GM12878 (cell line): ENCODE results near the gene STXBP5. TPM values are rescaled to one million over a fixed set of nuclear protein-coding genes. Genes with fewer than 3 reads are reported as not detected.

ENCODE experiments used
- ATAC-seq: fragments of 200-7000 bp; cut with Tn5 transposase; 3 replicates; pipeline ENCODE4 v1.9.1; 2020; ENCODE audit warnings: mild to moderate bottlenecking, moderate library complexity
- BruUV-seq: library from RNA; stranded (reverse); fragments of 400-500 nt; replicated peaks from 2 replicates; lab custom pipeline; 2021; lab: Mats Ljungman, UMichigan
- CTCF ChIA-PET: fragments of 300-600 bp; sonication (Branson Sonifier 250); formaldehyde crosslinking; extraction: SDS; loops from one replicate; lab custom pipeline; 2021; ENCODE audit warnings: inconsistent platforms; lab: Yijun Ruan, JAX
- POLR2A ChIA-PET: fragments of 350-600 bp; formaldehyde crosslinking; extraction: SDS; loops from one replicate; lab custom pipeline; 2021; ENCODE audit warnings: inconsistent platforms; lab: Charles Lee
- RAD21 ChIA-PET: fragments of 300-600 bp; sonication (Branson Sonifier 250); formaldehyde crosslinking; loops from one replicate; lab custom pipeline; 2023; ENCODE audit warnings: antibody characterized with exemption; ENCODE audit not compliant: unreplicated experiment; lab: Charles Lee
- SMC1A ChIA-PET: fragments of 300-600 bp; sonication (Branson Sonifier 250); formaldehyde crosslinking; loops from one replicate; lab custom pipeline; 2023; ENCODE audit not compliant: unreplicated experiment, uncharacterized antibody; lab: Charles Lee
- DNase-seq: peaks from one replicate; pipeline ENCODE4 v3.0.0-alpha.2; 2011; ENCODE audit warnings: low read depth, low spot score
- FAIRE-seq: peaks from 3 replicates; lab custom pipeline; 2011; peaks lifted over from hg19 to GRCh38; lab: Jason Lieb, UNC
- H2AFZ ChIP-seq: 2 replicates; pipeline ENCODE4 v1.6.0; 2011; ENCODE audit warnings: low read depth, low read length, control low read depth; ENCODE audit not compliant: control insufficient read depth
- H3K27ac ChIP-seq: 2 replicates; pipeline ENCODE4 v1.5.1; 2011; ENCODE audit warnings: control low read depth; ENCODE audit not compliant: control insufficient read depth, insufficient read depth
- H3K27me3 ChIP-seq, 2 experiments: replicated peaks in 1 of 2; 2 replicates each; pipeline versions ENCODE4 v1.6.0 to v1.6.1; 2011; ENCODE audit warnings: low read length in 1 of 2; ENCODE audit not compliant: control insufficient read depth in 2 of 2, insufficient read depth in 2 of 2
- H3K36me3 ChIP-seq, 2 experiments: 2 replicates each; pipeline ENCODE4 v1.5.1; 2011; ENCODE audit warnings: low read length in 1 of 2; ENCODE audit not compliant: control insufficient read depth in 2 of 2, insufficient read depth in 2 of 2
- H3K4me1 ChIP-seq: 2 replicates; pipeline ENCODE4 v1.6.1; 2011; ENCODE audit warnings: mild to moderate bottlenecking, low read length, moderate library complexity, mixed read lengths; ENCODE audit not compliant: control insufficient read depth, insufficient read depth
- H3K4me2 ChIP-seq: 2 replicates; pipeline ENCODE4 v1.6.0; 2011; ENCODE audit warnings: control low read depth; ENCODE audit not compliant: control insufficient read depth, insufficient read depth
- H3K4me3 ChIP-seq: fragments of 200-600 bp; sonication (generic); 2 replicates; pipeline ENCODE4 v1.5.1; 2016
- H3K79me2 ChIP-seq: 2 replicates; pipeline ENCODE4 v1.6.0; 2011; ENCODE audit warnings: low read length; ENCODE audit not compliant: control insufficient read depth, insufficient read depth
- H3K9ac ChIP-seq: 2 replicates; pipeline ENCODE4 v1.8.0; 2011; ENCODE audit warnings: low read length, control low read depth, mixed read lengths; ENCODE audit not compliant: control insufficient read depth, insufficient read depth
- H3K9me3 ChIP-seq: replicated peaks from 3 replicates; pipeline ENCODE4 v1.5.1; 2011; ENCODE audit warnings: mild to moderate bottlenecking, low read length; ENCODE audit not compliant: control insufficient read depth, insufficient read depth
- H4K20me1 ChIP-seq: 2 replicates; pipeline ENCODE4 v1.6.0; 2011; ENCODE audit not compliant: control insufficient read depth, insufficient read depth
- BCLAF1 ChIP-seq: fragments of 450-650 bp; IDR thresholded peaks from 2 replicates; pipeline ENCODE4 v1.6.1; 2017; ENCODE audit warnings: antibody characterized with exemption, mild to moderate bottlenecking, moderate library complexity
- CREB1 ChIP-seq: IDR thresholded peaks from 2 replicates; pipeline ENCODE4 v1.6.1; 2012; ENCODE audit warnings: low read depth, mild to moderate bottlenecking, inconsistent platforms
- FOXK2 ChIP-seq: fragments of 450-650 bp; IDR thresholded peaks from 2 replicates; pipeline ENCODE4 v1.6.1; 2017; ENCODE audit warnings: mild to moderate bottlenecking, moderate library complexity
- IKZF1 ChIP-seq: fragments of 450-650 bp; conservative IDR thresholded peaks from 2 replicates; pipeline ENCODE4 v1.6.1; 2017; ENCODE audit warnings: antibody characterized with exemption, mild to moderate bottlenecking
- NBN ChIP-seq: fragments of 450-650 bp; IDR thresholded peaks from 2 replicates; pipeline ENCODE4 v1.6.1; 2016
- PML ChIP-seq: IDR thresholded peaks from 2 replicates; pipeline ENCODE4 v1.6.1; 2012; ENCODE audit warnings: low read length, inconsistent platforms
- RCOR1 ChIP-seq: conservative IDR thresholded peaks from 2 replicates; pipeline ENCODE4 v1.6.1; 2012; ENCODE audit warnings: low read depth, low read length, improper control_type of control experiment
- RFX5 ChIP-seq: IDR thresholded peaks from 2 replicates; pipeline ENCODE4 v1.6.1; 2011; ENCODE audit warnings: low read depth, low read length, improper control_type of control experiment
- SUZ12 ChIP-seq: fragments of 200-600 bp; sonication (generic); IDR thresholded peaks from one replicate; pipeline ENCODE4 v1.6.1; 2018; ENCODE audit warnings: antibody characterized with exemption, mild to moderate bottlenecking; ENCODE audit not compliant: unreplicated experiment
- YBX1 ChIP-seq: fragments of 450-650 bp; IDR thresholded peaks from 2 replicates; pipeline ENCODE4 v1.6.1; 2016; ENCODE audit warnings: antibody characterized with exemption
- ZNF217 ChIP-seq: fragments of 450-650 bp; IDR thresholded peaks from 2 replicates; pipeline ENCODE4 v1.6.1; 2017; ENCODE audit warnings: antibody characterized with exemption, mild to moderate bottlenecking
- ZNF622 ChIP-seq: fragments of 450-650 bp; IDR thresholded peaks from 2 replicates; pipeline ENCODE4 v1.6.1; 2017; ENCODE audit warnings: mild to moderate bottlenecking, inconsistent platforms
- WGBS: methylation state at CpG from one replicate; pipeline ENCODE4 v1.1.6; 2016; ENCODE audit warnings: low lambda C conversion rate; ENCODE audit not compliant: insufficient replicate concordance, insufficient coverage; ENCODE audit errors: missing lambda C conversion rate; 5-methylcytosine and 5-hydroxymethylcytosine counted together
- in situ Hi-C: fragments of 300-500 bp; cut with MboI; formaldehyde crosslinking; loops from 9 replicates; pipeline ENCODE4 v1.14.3; 2018; ENCODE audit warnings: mixed read lengths
- intact Hi-C: fragments of 100-400 bp; cut with micrococcal nuclease; formaldehyde crosslinking; loops from one replicate; pipeline ENCODE4 v1.14.2; 2022; ENCODE audit not compliant: unreplicated experiment
- polyA plus RNA-seq, 11 experiments: library from polyadenylated mRNA; depleted of rRNA in 4 of 11; unstranded in 6 of 11; stranded (reverse) in 5 of 11; fragments of >200 nt; fragmentation: Nextera tagmentation in 4 of 11; fragmentation: Illumina TruSeq in 1 of 11; extraction: Ambion mirVana in 4 of 11; extraction: Trizol in 1 of 11; gene quantifications; 1 replicate in 1 of 11; 2 replicates in 10 of 11; pipeline versions ENCODE4 v1.2.1 to v1.2.3, GENCODE V29; 2011 to 2016; ENCODE audit warnings: inconsistent platforms in 2 of 11, missing spikeins in 2 of 11, low read depth in 1 of 11
- total RNA-seq, 4 experiments: library from RNA; depleted of rRNA in 3 of 4; stranded (reverse); fragments of >200 nt in 3 of 4; fragmentation: Illumina TruSeq in 1 of 4; extraction: Trizol in 1 of 4; gene quantifications; 2 replicates each; pipeline versions ENCODE4 v1.2.1 to v1.2.3, GENCODE V29; 2013 to 2021
- TF ChIP-seq, protein P1 (sequence below): IDR thresholded peaks from 2 replicates; pipeline ENCODE4 v1.6.1; 2011; ENCODE audit warnings: borderline replicate concordance, low read depth, mild to moderate bottlenecking, moderate library complexity, mixed read lengths, low read length; ENCODE audit not compliant: insufficient read depth; ENCODE audit errors: extremely low read length

STXBP5 gene
- total and polyA plus RNA-seq, 10 of the 15 experiments (the other 5 are each of a cell fraction or from before 2014, with no cell fraction given): 1.4 to 13.2 (median 8.4) TPM

DNA sequence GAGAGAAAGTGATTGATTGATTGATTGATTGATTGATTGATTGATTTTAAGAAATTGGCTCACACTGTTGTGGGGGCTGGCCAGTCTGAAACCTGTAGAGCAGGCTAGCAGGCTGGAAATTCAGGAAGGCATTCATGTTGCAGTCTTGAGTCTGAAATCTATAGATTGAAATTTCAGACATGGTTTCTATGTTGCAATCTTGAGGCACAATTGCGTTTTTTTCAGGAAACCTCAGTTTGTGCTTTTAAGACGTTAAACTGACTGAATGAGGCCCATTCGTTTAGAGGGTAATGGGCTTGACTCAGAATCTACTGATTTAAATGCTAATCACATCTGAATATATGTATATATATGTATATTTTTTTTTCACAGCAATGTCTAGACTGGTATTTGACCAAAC is 106.3 kb downstream of the STXBP5 start:
- H4K20me1 ChIP-seq: no peaks in the 10 kb centered on the region
- no peak for DNase-seq
- no peak overlapping the region for H2AFZ ChIP-seq
- no peak for ATAC-seq
- no peaks in the 10 kb centered on the region for H3K4me1 ChIP-seq
- ChIA-PET POLR2A (no interaction called here), CTCF (no interaction called here), SMC1A (interaction anchor here (0.6 kb wide), 1 partner anchor 539 kb away, joined by 3 read pairs; no protein-coding TSS in a partner anchor), RAD21 (no interaction called here)
- H3K36me3 ChIP-seq: no peaks in the 10 kb centered on the region; a peak in 1 of 4 replicates
- H3K4me3 ChIP-seq: no peak overlapping the region
- in situ Hi-C loops (no loop called here), intact Hi-C loops (no loop called here)
- TF ChIP-seq FOXK2 (no peak), RFX5 (no peak), YBX1 (no peak), ZNF217 (no peak), RCOR1 (no peak), CREB1 (no peak), IKZF1 (no peak), NBN (no peak), SUZ12 (no peak), ZNF622 (no peak), PML (no peak), BCLAF1 (no peak)
- TF ChIP-seq, protein P1, sequence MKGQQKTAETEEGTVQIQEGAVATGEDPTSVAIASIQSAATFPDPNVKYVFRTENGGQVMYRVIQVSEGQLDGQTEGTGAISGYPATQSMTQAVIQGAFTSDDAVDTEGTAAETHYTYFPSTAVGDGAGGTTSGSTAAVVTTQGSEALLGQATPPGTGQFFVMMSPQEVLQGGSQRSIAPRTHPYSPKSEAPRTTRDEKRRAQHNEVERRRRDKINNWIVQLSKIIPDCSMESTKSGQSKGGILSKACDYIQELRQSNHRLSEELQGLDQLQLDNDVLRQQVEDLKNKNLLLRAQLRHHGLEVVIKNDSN: no peak
- BruUV-seq: no TSS peak
- H3K79me2 ChIP-seq: no peaks in the 10 kb centered on the region
- no peak overlapping the region for H3K9ac ChIP-seq
- H3K27ac ChIP-seq: no peak overlapping the region
- no peaks in the 10 kb centered on the region for H3K9me3 ChIP-seq
- no peak overlapping the region for H3K4me2 ChIP-seq
- no peak for FAIRE-seq
- WGBS: 98% methylated on average over 3 of the region's 3 CpGs
- no peaks in the 10 kb centered on the region for H3K27me3 ChIP-seq
